ENCODE results near the gene MYO9A.

The MYO9A gene

GRCh38 chr15:72042054-72042453 is 75.9 kb downstream of the MYO9A start:
- Histone ChIP-seq H3K4me1 (ENCODE audit: control extremely low read depth in 1 of 4, control insufficient read depth in 4 of 4, insufficient read depth in 4 of 4, low read length in 3 of 4) (no peaks in the 10 kb centered on the region), H3K9me3 (ENCODE audit: control extremely low read depth in 1 of 5, control insufficient read depth in 4 of 5, insufficient read depth in 2 of 5, low read depth in 1 of 5, low read length in 4 of 5) (peaks cover 0 to 15% (median 4%) of the 10 kb centered on the region in 5 experiments), H3K27ac (ENCODE audit: insufficient read depth in 1 of 2, low read depth in 1 of 2, low read length in 2 of 2, poor library complexity in 1 of 2, severe bottlenecking in 2 of 2) (no peak overlapping the region), H3K36me3 (ENCODE audit: control insufficient read depth in 4 of 4, insufficient read depth in 4 of 4, low read length in 3 of 4) (peaks cover 5 to 18% (median 16%) of the 10 kb centered on the region in 4 experiments), H3K4me3 (ENCODE audit: control insufficient read depth in 1 of 7, extremely low read depth in 1 of 7, insufficient read depth in 4 of 7, low read depth in 2 of 7, low read length in 6 of 7) (no peak overlapping the region), H3K27me3 (replicated peaks in 2 of 5; ENCODE audit: control insufficient read depth in 4 of 5, insufficient read depth in 5 of 5, low read length in 4 of 5) (no peaks in the 10 kb centered on the region)
- CTCF ChIA-PET: interaction anchor here (0.9 kb wide), 1 partner anchor 66 kb away, joined by 3 read pairs; no protein-coding TSS in a partner anchor
- DNase-seq: no peak
- WGBS (ENCODE audit: insufficient coverage): no CpG with 5 or more reads among the region's 1 CpG
- POLR2A ChIA-PET: no interaction called here

GRCh38 chr15:72037321-72037720 is 80.6 kb downstream of the MYO9A start:
- no peaks in the 10 kb centered on the region for H3K4me1 ChIP-seq (ENCODE audit: control extremely low read depth in 1 of 4, control insufficient read depth in 4 of 4, insufficient read depth in 4 of 4, low read length in 3 of 4)
- H3K9me3 ChIP-seq (ENCODE audit: control extremely low read depth in 1 of 5, control insufficient read depth in 4 of 5, insufficient read depth in 2 of 5, low read depth in 1 of 5, low read length in 4 of 5): peaks cover 0 to 18% (median 4%) of the 10 kb centered on the region in 5 experiments
- no peak for DNase-seq
- H3K27me3 ChIP-seq (replicated peaks in 2 of 5; ENCODE audit: control insufficient read depth in 4 of 5, insufficient read depth in 5 of 5, low read length in 4 of 5): no peaks in the 10 kb centered on the region
- H3K36me3 ChIP-seq (ENCODE audit: control insufficient read depth in 4 of 4, insufficient read depth in 4 of 4, low read length in 3 of 4): peaks cover 5 to 11% (median 8%) of the 10 kb centered on the region in 4 experiments
- H3K27ac ChIP-seq (ENCODE audit: insufficient read depth in 1 of 2, low read depth in 1 of 2, low read length in 2 of 2, poor library complexity in 1 of 2, severe bottlenecking in 2 of 2): no peak overlapping the region
- CTCF ChIA-PET: no interaction called here
- POLR2A ChIA-PET: no interaction called here
- H3K4me3 ChIP-seq (ENCODE audit: control insufficient read depth in 1 of 7, extremely low read depth in 1 of 7, insufficient read depth in 4 of 7, low read depth in 2 of 7, low read length in 6 of 7): no peak overlapping the region
- WGBS (ENCODE audit: insufficient coverage): 97% methylated on average over 3 of the region's 4 CpGs

GRCh38 chr15:72034859-72035650 is 82.9 kb downstream of the MYO9A start:
- H3K9me3 ChIP-seq (ENCODE audit: control extremely low read depth in 1 of 5, control insufficient read depth in 4 of 5, insufficient read depth in 2 of 5, low read depth in 1 of 5, low read length in 4 of 5): peaks cover 0 to 18% (median 4%) of the 10 kb centered on the region in 5 experiments
- peaks cover 0 to 7% (median 4%) of the 10 kb centered on the region in 4 experiments for H3K36me3 ChIP-seq (ENCODE audit: control insufficient read depth in 4 of 4, insufficient read depth in 4 of 4, low read length in 3 of 4)
- 100% methylated on average over 1 of the region's 4 CpGs for WGBS (ENCODE audit: insufficient coverage)
- H3K27ac ChIP-seq (ENCODE audit: insufficient read depth in 1 of 2, low read depth in 1 of 2, low read length in 2 of 2, poor library complexity in 1 of 2, severe bottlenecking in 2 of 2): no peak overlapping the region
- CTCF ChIA-PET: no interaction called here
- no peaks in the 10 kb centered on the region for H3K4me1 ChIP-seq (ENCODE audit: control extremely low read depth in 1 of 4, control insufficient read depth in 4 of 4, insufficient read depth in 4 of 4, low read length in 3 of 4)
- no peak overlapping the region for H3K4me3 ChIP-seq (ENCODE audit: control insufficient read depth in 1 of 7, extremely low read depth in 1 of 7, insufficient read depth in 4 of 7, low read depth in 2 of 7, low read length in 6 of 7)
- DNase-seq: no peak
- H3K27me3 ChIP-seq (replicated peaks in 2 of 5; ENCODE audit: control insufficient read depth in 4 of 5, insufficient read depth in 5 of 5, low read length in 4 of 5): no peaks in the 10 kb centered on the region
- POLR2A ChIA-PET: no interaction called here

- H3K9me3 ChIP-seq (ENCODE audit: control extremely low read depth in 1 of 5, control insufficient read depth in 4 of 5, insufficient read depth in 2 of 5, low read depth in 1 of 5, low read length in 4 of 5): peaks cover 0 to 18% (median 4%) of the 10 kb centered on the region in 5 experiments
- H3K4me3 ChIP-seq (ENCODE audit: control insufficient read depth in 1 of 7, extremely low read depth in 1 of 7, insufficient read depth in 4 of 7, low read depth in 2 of 7, low read length in 6 of 7): no peak overlapping the region
- H3K36me3 ChIP-seq (ENCODE audit: control insufficient read depth in 4 of 4, insufficient read depth in 4 of 4, low read length in 3 of 4): peaks cover 0 to 4% (median 1%) of the 10 kb centered on the region in 4 experiments
- ChIA-PET POLR2A (no interaction called here), CTCF (no interaction called here)
- no peak overlapping the region for H3K27ac ChIP-seq (ENCODE audit: insufficient read depth in 1 of 2, low read depth in 1 of 2, low read length in 2 of 2, poor library complexity in 1 of 2, severe bottlenecking in 2 of 2)
- H3K27me3 ChIP-seq (replicated peaks in 2 of 5; ENCODE audit: control insufficient read depth in 4 of 5, insufficient read depth in 5 of 5, low read length in 4 of 5): no peaks in the 10 kb centered on the region
- DNase-seq: no peak
- H3K4me1 ChIP-seq (ENCODE audit: control extremely low read depth in 1 of 4, control insufficient read depth in 4 of 4, insufficient read depth in 4 of 4, low read length in 3 of 4): no peaks in the 10 kb centered on the region
- 80% methylated on average over 1 of the region's 1 CpG for WGBS (ENCODE audit: insufficient coverage)
Measured at GRCh38 chr15:72034351-72034750, 83.6 kb downstream of the MYO9A start.

GRCh38 chr15:72033711-72034110 is 84.2 kb downstream of the MYO9A start:
- 98% methylated on average over 6 of the region's 7 CpGs for WGBS (ENCODE audit: insufficient coverage)
- Histone ChIP-seq H3K27me3 (replicated peaks in 2 of 5; ENCODE audit: control insufficient read depth in 4 of 5, insufficient read depth in 5 of 5, low read length in 4 of 5) (no peaks in the 10 kb centered on the region), H3K4me3 (ENCODE audit: control insufficient read depth in 1 of 7, extremely low read depth in 1 of 7, insufficient read depth in 4 of 7, low read depth in 2 of 7, low read length in 6 of 7) (no peak overlapping the region), H3K27ac (ENCODE audit: insufficient read depth in 1 of 2, low read depth in 1 of 2, low read length in 2 of 2, poor library complexity in 1 of 2, severe bottlenecking in 2 of 2) (no peak overlapping the region), H3K4me1 (ENCODE audit: control extremely low read depth in 1 of 4, control insufficient read depth in 4 of 4, insufficient read depth in 4 of 4, low read length in 3 of 4) (no peaks in the 10 kb centered on the region), H3K9me3 (ENCODE audit: control extremely low read depth in 1 of 5, control insufficient read depth in 4 of 5, insufficient read depth in 2 of 5, low read depth in 1 of 5, low read length in 4 of 5) (peaks cover 0 to 18% (median 4%) of the 10 kb centered on the region in 5 experiments), H3K36me3 (ENCODE audit: control insufficient read depth in 4 of 4, insufficient read depth in 4 of 4, low read length in 3 of 4) (peaks cover 0 to 4% (median 1%) of the 10 kb centered on the region in 4 experiments)
- CTCF ChIA-PET: no interaction called here
- DNase-seq: no peak
- POLR2A ChIA-PET: no interaction called here

- Histone ChIP-seq H3K27ac (ENCODE audit: insufficient read depth in 1 of 2, low read depth in 1 of 2, low read length in 2 of 2, poor library complexity in 1 of 2, severe bottlenecking in 2 of 2) (no peak overlapping the region), H3K4me3 (ENCODE audit: control insufficient read depth in 1 of 7, extremely low read depth in 1 of 7, insufficient read depth in 4 of 7, low read depth in 2 of 7, low read length in 6 of 7) (no peak overlapping the region), H3K36me3 (ENCODE audit: control insufficient read depth in 4 of 4, insufficient read depth in 4 of 4, low read length in 3 of 4) (peaks cover 0 to 2% (median under 1%) of the 10 kb centered on the region in 4 experiments), H3K27me3 (replicated peaks in 2 of 5; ENCODE audit: control insufficient read depth in 4 of 5, insufficient read depth in 5 of 5, low read length in 4 of 5) (no peaks in the 10 kb centered on the region), H3K4me1 (ENCODE audit: control extremely low read depth in 1 of 4, control insufficient read depth in 4 of 4, insufficient read depth in 4 of 4, low read length in 3 of 4) (no peaks in the 10 kb centered on the region), H3K9me3 (ENCODE audit: control extremely low read depth in 1 of 5, control insufficient read depth in 4 of 5, insufficient read depth in 2 of 5, low read depth in 1 of 5, low read length in 4 of 5) (peaks cover 0 to 16% (median 4%) of the 10 kb centered on the region in 5 experiments)
- POLR2A ChIA-PET: interaction anchor here (0.7 kb wide), 1 partner anchor 82 kb away, joined by 3 read pairs; no protein-coding TSS in a partner anchor
- WGBS (ENCODE audit: insufficient coverage): no CpG with 5 or more reads among the region's 3 CpGs
- no peak for DNase-seq
- CTCF ChIA-PET: no interaction called here
Measured at GRCh38 chr15:72033285-72033684, 84.7 kb downstream of the MYO9A start.

GRCh38 chr15:72021604-72022003 is 96.3 kb downstream of the MYO9A start:
- POLR2A ChIA-PET: no interaction called here
- no peaks in the 10 kb centered on the region for H3K4me1 ChIP-seq (ENCODE audit: control extremely low read depth in 1 of 4, control insufficient read depth in 4 of 4, insufficient read depth in 4 of 4, low read length in 3 of 4)
- no peak overlapping the region for H3K4me3 ChIP-seq (ENCODE audit: control insufficient read depth in 1 of 7, extremely low read depth in 1 of 7, insufficient read depth in 4 of 7, low read depth in 2 of 7, low read length in 6 of 7)
- no peaks in the 10 kb centered on the region for H3K27me3 ChIP-seq (replicated peaks in 2 of 5; ENCODE audit: control insufficient read depth in 4 of 5, insufficient read depth in 5 of 5, low read length in 4 of 5)
- CTCF ChIA-PET: no interaction called here
- H3K36me3 ChIP-seq (ENCODE audit: control insufficient read depth in 4 of 4, insufficient read depth in 4 of 4, low read length in 3 of 4): peaks cover 2 to 7% (median 2%) of the 10 kb centered on the region in 4 experiments
- peaks cover 0 to 3% (median 0%) of the 10 kb centered on the region in 5 experiments for H3K9me3 ChIP-seq (ENCODE audit: control extremely low read depth in 1 of 5, control insufficient read depth in 4 of 5, insufficient read depth in 2 of 5, low read depth in 1 of 5, low read length in 4 of 5)
- WGBS (ENCODE audit: insufficient coverage): 100% methylated on average over 1 of the region's 2 CpGs
- no peak for DNase-seq
- H3K27ac ChIP-seq (ENCODE audit: insufficient read depth in 1 of 2, low read depth in 1 of 2, low read length in 2 of 2, poor library complexity in 1 of 2, severe bottlenecking in 2 of 2): no peak overlapping the region
